ENCODE results near the gene LZTS3. TPM values are rescaled to one million over a fixed set of nuclear protein-coding genes. Genes with fewer than 3 reads are reported as not detected.

The LZTS3 gene
- total and polyA plus RNA-seq, 2 of the 8 experiments (the other 6 are each of a cell fraction or from before 2014, with no cell fraction given) = 31.8 to 33.5 TPM

DNA sequence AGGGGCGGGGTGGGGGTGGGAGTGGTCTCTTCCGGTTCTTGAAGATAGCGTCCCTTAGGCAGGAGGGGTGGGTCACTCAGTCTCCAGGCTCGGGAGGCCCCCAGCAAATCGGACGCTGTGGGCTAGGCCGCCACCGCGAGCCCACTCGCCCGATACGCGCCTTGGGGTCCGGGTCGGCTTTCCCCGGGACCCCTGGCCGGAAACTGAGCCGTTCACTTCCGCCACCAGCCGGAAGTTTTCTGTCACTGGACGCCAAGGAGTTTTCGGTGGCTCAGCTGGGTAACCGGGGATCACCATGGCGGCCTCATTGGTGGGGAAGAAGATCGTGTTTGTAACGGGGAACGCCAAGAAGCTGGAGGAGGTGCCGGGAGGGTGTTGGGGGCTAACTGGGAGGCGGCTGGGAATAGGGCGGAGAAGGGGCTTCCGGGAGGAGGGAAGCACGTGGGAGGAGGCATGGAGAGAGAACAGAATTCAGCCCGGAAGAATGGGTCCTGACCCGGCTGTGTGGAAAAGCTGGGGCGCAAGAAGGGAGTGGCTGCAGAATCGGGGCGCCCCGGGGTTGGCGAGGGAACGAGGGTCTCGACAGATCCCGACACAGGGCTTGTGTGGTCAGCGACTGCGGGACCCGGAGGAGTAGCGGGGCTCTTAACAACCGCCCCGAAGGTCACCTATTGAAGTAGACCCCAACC, 36.1 kb upstream of the LZTS3 start, which contains the start of gene ITPA (continued):
- TF ChIP-seq, protein P1, sequence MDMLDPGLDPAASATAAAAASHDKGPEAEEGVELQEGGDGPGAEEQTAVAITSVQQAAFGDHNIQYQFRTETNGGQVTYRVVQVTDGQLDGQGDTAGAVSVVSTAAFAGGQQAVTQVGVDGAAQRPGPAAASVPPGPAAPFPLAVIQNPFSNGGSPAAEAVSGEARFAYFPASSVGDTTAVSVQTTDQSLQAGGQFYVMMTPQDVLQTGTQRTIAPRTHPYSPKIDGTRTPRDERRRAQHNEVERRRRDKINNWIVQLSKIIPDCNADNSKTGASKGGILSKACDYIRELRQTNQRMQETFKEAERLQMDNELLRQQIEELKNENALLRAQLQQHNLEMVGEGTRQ (IDR thresholded peaks at IDR 0.05; ENCODE audit: low read length) = no peak
- peak; percentile 75; the same call in 1 of the 2 replicates for TF ChIP-seq YY1 (IDR thresholded peaks at IDR 0.05; ENCODE audit: low read depth, low read length)
- peak; percentile 87 to 94; a peak in 3 of 4 replicates for TF ChIP-seq SIN3A (conservative IDR thresholded peaks at IDR 0.05 in 1 of 2, IDR thresholded peaks at IDR 0.05 in 1 of 2; ENCODE audit: low read depth in 1 of 2, low read length in 2 of 2)
- 0 out of 2 replicates have a peak, but pooled peaks have one; percentile 82 for TF ChIP-seq GABPA (IDR thresholded peaks at IDR 0.05; ENCODE audit: borderline replicate concordance, insufficient read depth, low read length)
- no peak for TF ChIP-seq CBX5 (IDR thresholded peaks at IDR 0.05; ENCODE audit: low read depth, low read length)
- TF ChIP-seq NANOG (IDR thresholded peaks at IDR 0.05; ENCODE audit: insufficient read depth, low read depth, low read length, poor library complexity, severe bottlenecking) = no peak
- TF ChIP-seq SAP30 (IDR thresholded peaks at IDR 0.05; ENCODE audit: insufficient read depth, insufficient replicate concordance, low read length) = peak; percentile 93
- peak; percentile 58; the same call in 1 of the 2 replicates for TF ChIP-seq EGR1 (IDR thresholded peaks at IDR 0.05; ENCODE audit: borderline replicate concordance, low read depth, low read length)
- TF ChIP-seq, protein P2, sequence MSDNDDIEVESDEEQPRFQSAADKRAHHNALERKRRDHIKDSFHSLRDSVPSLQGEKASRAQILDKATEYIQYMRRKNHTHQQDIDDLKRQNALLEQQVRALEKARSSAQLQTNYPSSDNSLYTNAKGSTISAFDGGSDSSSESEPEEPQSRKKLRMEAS (IDR thresholded peaks at IDR 0.05) = peak; percentile 79
- no peak for TF ChIP-seq FOSL1 (IDR thresholded peaks at IDR 0.05; ENCODE audit: insufficient read depth, low read depth, low read length)
- TF ChIP-seq MAFK (IDR thresholded peaks at IDR 0.05; ENCODE audit: low read depth, low read length) = no peak
- TF ChIP-seq ASH2L (IDR thresholded peaks at IDR 0.05; ENCODE audit: low read length) = peak; percentile 48
- TF ChIP-seq TAF1 (IDR thresholded peaks at IDR 0.05; ENCODE audit: low read depth, low read length) = peak; percentile 53; the same call in 1 of the 2 replicates
- no peak for TF ChIP-seq BCL11A (IDR thresholded peaks at IDR 0.05; ENCODE audit: low read depth in 2 of 2, low read length in 2 of 2)
- peak; percentile 51 for TF ChIP-seq PHF8 (conservative IDR thresholded peaks at IDR 0.05; ENCODE audit: low read depth, low read length)
- TF ChIP-seq, protein P3, sequence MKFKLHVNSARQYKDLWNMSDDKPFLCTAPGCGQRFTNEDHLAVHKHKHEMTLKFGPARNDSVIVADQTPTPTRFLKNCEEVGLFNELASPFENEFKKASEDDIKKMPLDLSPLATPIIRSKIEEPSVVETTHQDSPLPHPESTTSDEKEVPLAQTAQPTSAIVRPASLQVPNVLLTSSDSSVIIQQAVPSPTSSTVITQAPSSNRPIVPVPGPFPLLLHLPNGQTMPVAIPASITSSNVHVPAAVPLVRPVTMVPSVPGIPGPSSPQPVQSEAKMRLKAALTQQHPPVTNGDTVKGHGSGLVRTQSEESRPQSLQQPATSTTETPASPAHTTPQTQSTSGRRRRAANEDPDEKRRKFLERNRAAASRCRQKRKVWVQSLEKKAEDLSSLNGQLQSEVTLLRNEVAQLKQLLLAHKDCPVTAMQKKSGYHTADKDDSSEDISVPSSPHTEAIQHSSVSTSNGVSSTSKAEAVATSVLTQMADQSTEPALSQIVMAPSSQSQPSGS (IDR thresholded peaks at IDR 0.05; ENCODE audit: low read length) = no peak
- TF ChIP-seq HDAC2 (IDR thresholded peaks at IDR 0.05; ENCODE audit: borderline replicate concordance in 1 of 2, low read depth in 2 of 2, low read length in 2 of 2) = 0 out of 4 replicates have a peak, but pooled peaks have one; percentile 52
- peak in 1 of 2 experiments; percentile 22; a peak in 2 of 3 replicates for TF ChIP-seq POLR2A (IDR thresholded peaks at IDR 0.05; ENCODE audit: control extremely low read depth in 1 of 2, low read depth in 2 of 2, low read length in 2 of 2)

All from H1 (cell line).